Naive thymus-derived CD8-positive, alpha-beta T cell (primary cell): ENCODE measurements around the gene ASAH2B. TPM values are rescaled to one million over a fixed set of nuclear protein-coding genes. Genes with fewer than 3 reads are reported as not detected.
A peak's percentile ranks its signal among the peaks of the same experiment; 100 is the strongest.
"Not testable (repeated sequence)": the region's sequence is repeated elsewhere in the genome, so short reads cannot be mapped to it uniquely, and the experiment has no call there.

Experiments
- ATAC-seq, 2 donors: fragments of 150-1000 bp; cut with Tn5 transposase in 1 of 2; sonication (Bioruptor Pico), chemical (Tn5 transposase) in 1 of 2; 1 replicate in 1 of 2; 2 replicates in 1 of 2; pipeline ENCODE4 v1.10.0; 2021; ENCODE audit warnings: mild to moderate bottlenecking in 2 of 2, moderate library complexity in 2 of 2
- POLR2A ChIA-PET: fragments of 350-600 bp; sonication (Branson Sonifier 250); formaldehyde crosslinking; loops from one replicate; lab custom pipeline; 2021; ENCODE audit warnings: antibody characterized with exemption; lab: Charles Lee
- DNase-seq, 10 donors: peaks; one replicate each; pipeline versions ENCODE4 v3.0.0 to v3.0.0-alpha.2; 2020 to 2022
- H3K27ac Mint-ChIP-seq, 10 donors: one replicate each; pipeline ENCODE4 v1.8.0; 2020 to 2022; ENCODE audit warnings: mild to moderate bottlenecking in 10 of 10, mixed read lengths in 10 of 10, moderate library complexity in 4 of 10, inconsistent platforms in 1 of 10
- H3K27me3 Mint-ChIP-seq, 5 donors: one replicate each; pipeline ENCODE4 v1.8.0; 2021 to 2022; ENCODE audit warnings: mixed read lengths in 5 of 5
- H3K36me3 Mint-ChIP-seq, 3 donors: one replicate each; pipeline ENCODE4 v1.8.0; 2020 to 2022; ENCODE audit warnings: mixed read lengths in 3 of 3, mild to moderate bottlenecking in 2 of 3, inconsistent platforms in 1 of 3
- H3K4me1 Mint-ChIP-seq, 4 donors: one replicate each; pipeline ENCODE4 v1.8.0; 2021 to 2022; ENCODE audit warnings: mixed read lengths in 4 of 4
- H3K4me3 Mint-ChIP-seq, 10 donors: one replicate each; pipeline ENCODE4 v1.8.0; 2020 to 2022; ENCODE audit warnings: mild to moderate bottlenecking in 10 of 10, mixed read lengths in 10 of 10, moderate library complexity in 6 of 10, inconsistent platforms in 1 of 10
- H3K9me3 Mint-ChIP-seq, 9 donors: one replicate each; pipeline ENCODE4 v1.8.0; 2020 to 2022; ENCODE audit warnings: mixed read lengths in 9 of 9, mild to moderate bottlenecking in 3 of 9, inconsistent platforms in 1 of 9, moderate library complexity in 1 of 9
- polyA plus RNA-seq, 3 donors: library from polyadenylated mRNA; unstranded; fragments of 300-500 nt; fragmentation: Illumina TruSeq; gene quantifications; one replicate each; pipeline ENCODE4 v1.2.3, GENCODE V29; 2021
- total RNA-seq, 8 experiments: library from RNA in 2 of 8; stranded (reverse) in 2 of 8; gene quantifications; one replicate each; pipeline ENCODE4 v1.2.3 and lab custom pipeline; 2021 to 2026

The ASAH2B gene
- total and polyA plus RNA-seq, 5 experiments from 2014 or later: 0.74 to 5.3 (median 2.9) TPM

DNA sequence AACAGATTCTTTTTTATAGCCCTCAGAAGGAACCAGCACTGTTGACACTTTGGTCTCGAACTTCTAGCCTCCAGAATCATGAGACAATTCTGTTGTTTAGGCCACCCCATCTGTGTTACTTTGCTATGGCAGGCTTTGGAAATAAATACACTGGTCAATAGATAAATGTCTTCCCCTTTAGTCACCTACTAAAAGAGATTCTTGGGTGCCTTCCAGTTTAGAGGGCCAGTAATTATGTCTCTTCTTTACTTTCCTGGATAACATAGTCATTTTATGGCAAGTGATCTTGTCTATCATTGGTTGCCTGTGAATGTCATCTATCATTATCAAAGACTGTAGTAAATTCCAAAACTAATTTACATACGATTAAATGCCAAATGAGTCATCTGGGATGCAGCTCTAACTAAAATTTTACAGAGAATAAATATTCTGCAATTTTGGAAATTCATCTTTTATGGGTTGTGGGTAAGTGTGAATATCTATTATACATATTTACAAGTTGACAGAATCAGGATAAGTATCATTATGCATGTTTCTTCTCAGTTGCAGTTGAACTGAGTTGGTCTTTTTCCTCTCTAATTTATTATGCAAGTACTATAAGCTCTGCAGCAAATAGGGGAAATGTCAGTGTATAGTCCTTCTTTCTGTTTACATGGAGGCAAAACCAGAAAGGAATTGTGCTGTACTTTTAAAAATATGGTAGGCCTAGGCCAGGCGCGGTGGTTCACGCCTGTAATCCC, 27.2 kb downstream of the ASAH2B start:
- H3K36me3 Mint-ChIP-seq, ATAC-seq, H3K27me3 Mint-ChIP-seq, H3K4me3 Mint-ChIP-seq, POLR2A ChIA-PET, H3K27ac Mint-ChIP-seq, DNase-seq, H3K4me1 Mint-ChIP-seq: not testable (repeated sequence)
- H3K9me3 Mint-ChIP-seq: peaks cover 2 to 26% (median 15%) of the 10 kb centered on the region in 9 donors

- H3K9me3 Mint-ChIP-seq, H3K27me3 Mint-ChIP-seq, DNase-seq, ATAC-seq, H3K4me3 Mint-ChIP-seq, H3K36me3 Mint-ChIP-seq, POLR2A ChIA-PET, H3K27ac Mint-ChIP-seq, H3K4me1 Mint-ChIP-seq: not testable (repeated sequence)
These were observed 32.3 kb downstream of the ASAH2B start for GRCh38 chr10:50772042-50772441.

DNA sequence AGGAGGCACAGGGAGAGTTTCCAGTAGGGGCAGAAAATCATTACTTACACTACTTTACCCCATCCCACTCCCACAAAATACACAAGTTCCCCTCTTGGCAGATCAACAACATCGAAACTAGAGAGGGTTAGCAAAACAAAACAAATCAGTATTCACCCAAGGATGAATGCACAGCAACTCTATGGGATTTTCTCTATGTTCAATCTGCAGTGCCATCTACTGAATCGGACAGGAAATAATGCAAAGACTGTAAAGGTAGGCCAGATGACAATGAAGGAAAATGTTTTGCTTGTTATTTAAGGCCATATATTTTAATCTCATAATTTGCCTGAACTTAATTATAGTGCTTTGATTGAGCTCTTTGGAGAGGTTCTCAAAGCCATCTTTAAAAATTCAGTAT, 35.1 kb downstream of the ASAH2B start:
- POLR2A ChIA-PET, H3K4me3 Mint-ChIP-seq, H3K9me3 Mint-ChIP-seq, H3K27me3 Mint-ChIP-seq, DNase-seq, H3K4me1 Mint-ChIP-seq, H3K27ac Mint-ChIP-seq, ATAC-seq, H3K36me3 Mint-ChIP-seq: not testable (repeated sequence)

- H3K4me3 Mint-ChIP-seq, H3K27me3 Mint-ChIP-seq, DNase-seq, H3K27ac Mint-ChIP-seq, H3K4me1 Mint-ChIP-seq, POLR2A ChIA-PET, H3K9me3 Mint-ChIP-seq, H3K36me3 Mint-ChIP-seq, ATAC-seq: not testable (repeated sequence)
These were observed 40.3 kb downstream of the ASAH2B start for GRCh38 chr10:50780036-50780435.

GRCh38 chr10:50782017-50782416, 42.3 kb downstream of the ASAH2B start:
- POLR2A ChIA-PET, H3K4me3 Mint-ChIP-seq, ATAC-seq, DNase-seq, H3K36me3 Mint-ChIP-seq, H3K4me1 Mint-ChIP-seq, H3K27ac Mint-ChIP-seq: not testable (repeated sequence)
- H3K27me3 Mint-ChIP-seq: peaks cover 1 to 12% (median 5%) of the 10 kb centered on the region in 5 donors
- peaks cover 0 to 25% (median 6%) of the 10 kb centered on the region in 9 donors for H3K9me3 Mint-ChIP-seq

GRCh38 chr10:50787962-50788361, 48.2 kb downstream of the ASAH2B start:
- peak overlapping the region in 2 of 10 donors; percentile 18 for H3K4me3 Mint-ChIP-seq
- DNase-seq: peak in 2 of 10 donors; percentile 1 to 2
- H3K27ac Mint-ChIP-seq, ATAC-seq, POLR2A ChIA-PET: not testable (repeated sequence)
- H3K27me3 Mint-ChIP-seq: peaks cover 1 to 10% (median 7%) of the 10 kb centered on the region in 5 donors
- H3K4me1 Mint-ChIP-seq: peaks cover 0 to 15% (median 3%) of the 10 kb centered on the region in 4 donors
- H3K36me3 Mint-ChIP-seq: peaks cover 0 to 15% (median 7%) of the 10 kb centered on the region in 3 donors
- peaks cover 0 to 32% (median 9%) of the 10 kb centered on the region in 9 donors for H3K9me3 Mint-ChIP-seq

DNA sequence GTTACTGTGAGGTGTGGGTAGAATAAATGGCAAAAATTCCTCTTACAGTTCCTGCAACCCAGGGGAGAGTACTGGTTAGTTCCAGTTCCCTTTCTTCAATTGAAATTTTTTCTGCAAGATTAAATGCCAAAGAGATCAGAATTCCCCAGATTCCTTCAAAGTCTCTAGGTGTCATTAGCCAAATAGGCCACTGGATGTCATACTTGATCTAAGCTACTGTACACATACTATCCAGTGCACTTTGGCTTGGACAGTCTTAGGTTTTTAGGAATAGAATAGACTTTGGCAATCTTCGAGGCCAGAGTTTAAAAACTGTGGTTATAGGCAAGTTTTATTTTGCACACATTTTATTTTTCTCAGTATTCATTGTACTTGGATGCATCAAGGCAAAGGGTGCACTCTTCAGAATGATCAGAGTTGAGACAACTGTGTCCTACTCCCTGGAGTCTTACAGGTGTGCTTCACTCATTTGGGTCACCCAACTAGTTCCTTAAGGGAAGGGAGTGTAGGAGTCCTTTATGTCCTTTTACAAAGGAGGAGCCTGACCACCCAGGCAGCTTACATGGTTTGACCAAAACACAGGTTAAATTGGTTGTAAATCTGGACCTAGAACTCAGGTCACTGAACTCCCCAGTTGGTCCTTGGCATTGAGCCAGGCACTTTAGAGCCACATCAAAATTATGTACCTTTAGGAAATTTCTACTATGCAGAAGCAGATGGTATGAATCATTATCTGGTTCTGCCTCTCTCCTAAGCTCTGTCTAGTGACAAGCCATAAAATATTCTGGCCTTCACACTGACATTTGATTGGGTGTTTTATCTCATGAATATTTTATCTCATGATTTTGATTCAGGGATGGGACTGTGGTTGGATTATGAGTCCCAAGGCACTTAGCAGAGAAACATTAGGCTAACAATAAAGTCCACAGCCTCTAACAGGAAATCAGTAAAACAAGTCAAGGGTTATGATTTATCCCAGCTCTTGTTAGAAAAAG, 49.5 kb downstream of the ASAH2B start:
- Mint-ChIP-seq H3K4me3 (peak overlapping the region in 1 of 10 donors; percentile 18), H3K4me1 (peaks cover 0 to 18% (median 6%) of the 10 kb centered on the region in 4 donors), H3K36me3 (peaks cover 0 to 17% (median 7%) of the 10 kb centered on the region in 3 donors), H3K27ac (no peak overlapping the region), H3K9me3 (peaks cover 0 to 30% (median 9%) of the 10 kb centered on the region in 9 donors), H3K27me3 (peaks cover 2 to 18% (median 7%) of the 10 kb centered on the region in 5 donors)
- DNase-seq: no peak
- no peak for ATAC-seq
- POLR2A ChIA-PET: no interaction called here

DNA sequence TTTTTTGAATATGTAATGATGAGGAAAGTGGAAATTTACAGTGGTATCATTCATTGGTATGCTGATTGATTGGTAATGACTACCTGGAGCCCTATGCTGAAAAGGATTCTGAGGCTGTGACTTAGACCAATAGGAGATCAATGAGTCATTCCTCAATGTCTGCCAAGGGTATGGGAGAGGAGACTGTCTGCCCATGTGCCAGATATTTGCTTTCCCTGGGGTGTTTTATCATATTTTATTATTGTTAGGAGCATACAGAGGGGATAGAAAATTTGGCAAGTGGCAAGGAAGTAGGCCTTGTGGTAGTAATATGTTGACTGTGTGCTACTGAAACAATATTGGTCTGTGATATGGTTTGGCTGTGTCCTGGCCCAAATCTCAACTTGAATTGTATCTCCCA, 54.8 kb downstream of the ASAH2B start:
- no peak for ATAC-seq
- H3K4me1 Mint-ChIP-seq: peaks cover 0 to 6% (median 1%) of the 10 kb centered on the region in 4 donors
- H3K36me3 Mint-ChIP-seq: peaks cover 0 to 5% (median 0%) of the 10 kb centered on the region in 3 donors
- no peak for DNase-seq
- H3K4me3 Mint-ChIP-seq: no peak overlapping the region
- no peak overlapping the region for H3K27ac Mint-ChIP-seq
- H3K9me3 Mint-ChIP-seq: peaks cover 0 to 3% (median 0%) of the 10 kb centered on the region in 9 donors
- POLR2A ChIA-PET: no interaction called here
- peaks cover 5 to 38% (median 14%) of the 10 kb centered on the region in 5 donors for H3K27me3 Mint-ChIP-seq

- H3K4me1 Mint-ChIP-seq: peaks cover 0 to 6% (median 1%) of the 10 kb centered on the region in 4 donors
- H3K27me3 Mint-ChIP-seq: peaks cover 5 to 53% (median 15%) of the 10 kb centered on the region in 5 donors
- H3K9me3 Mint-ChIP-seq: peaks cover 0 to 3% (median 0%) of the 10 kb centered on the region in 9 donors
- POLR2A ChIA-PET: no interaction called here
- peaks cover 0 to 5% (median 0%) of the 10 kb centered on the region in 3 donors for H3K36me3 Mint-ChIP-seq
- ATAC-seq (no peak), DNase-seq (no peak)
- H3K27ac Mint-ChIP-seq: peak overlapping the region in 1 of 10 donors; percentile 1
- H3K4me3 Mint-ChIP-seq: no peak overlapping the region
These were observed 57.0 kb downstream of the ASAH2B start for GRCh38 chr10:50796693-50797092.

DNA sequence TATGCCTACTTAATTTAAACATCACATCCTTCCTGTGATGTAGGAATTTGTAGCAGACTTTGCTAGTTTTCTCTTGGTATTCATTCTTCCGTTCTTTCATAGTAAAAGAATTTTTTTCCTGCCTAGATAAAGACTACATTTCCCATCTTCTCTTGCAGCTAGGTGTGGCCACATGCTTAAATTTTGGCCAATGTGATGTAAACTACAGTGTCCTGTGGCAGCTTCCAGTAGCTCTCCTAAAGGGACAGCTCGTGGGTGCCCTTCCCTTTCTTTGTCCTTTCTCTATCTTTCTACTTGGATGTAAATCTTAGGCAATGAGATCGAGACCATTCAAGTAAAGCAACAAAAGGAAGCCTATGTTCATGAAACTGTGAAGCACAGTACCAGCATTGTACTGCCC, 58.6 kb downstream of the ASAH2B start:
- Mint-ChIP-seq H3K27ac (no peak overlapping the region), H3K4me1 (peaks cover 0 to 6% (median 1%) of the 10 kb centered on the region in 4 donors), H3K9me3 (peaks cover 0 to 2% (median 0%) of the 10 kb centered on the region in 9 donors), H3K27me3 (peaks cover 5 to 53% (median 15%) of the 10 kb centered on the region in 5 donors), H3K4me3 (no peak overlapping the region), H3K36me3 (peaks cover 0 to 5% (median 0%) of the 10 kb centered on the region in 3 donors)
- DNase-seq (no peak), ATAC-seq (no peak)
- POLR2A ChIA-PET: no interaction called here

DNA sequence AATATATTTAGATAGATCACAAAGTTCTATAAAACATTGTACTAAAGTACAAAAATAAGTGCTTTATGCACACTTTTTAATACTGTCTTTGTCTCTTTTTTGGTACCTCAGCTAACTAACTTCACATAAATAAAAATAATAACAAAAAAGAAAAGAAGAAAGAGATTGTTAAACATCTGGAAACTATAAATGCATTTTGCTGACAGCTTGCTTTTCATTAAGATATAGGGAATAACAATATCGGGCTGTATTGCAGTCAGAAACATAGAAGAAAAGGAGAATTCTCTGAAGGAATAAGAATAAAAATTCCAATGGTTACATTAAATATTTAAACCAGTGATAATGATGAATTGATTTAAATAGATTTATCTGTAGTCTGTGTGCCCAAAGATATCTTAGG, 59.9 kb downstream of the ASAH2B start:
- no peaks in the 10 kb centered on the region for H3K36me3 Mint-ChIP-seq
- no peaks in the 10 kb centered on the region for H3K4me1 Mint-ChIP-seq
- H3K27ac Mint-ChIP-seq: no peak overlapping the region
- H3K27me3 Mint-ChIP-seq: peaks cover 5 to 43% (median 14%) of the 10 kb centered on the region in 5 donors
- H3K9me3 Mint-ChIP-seq: peaks cover 0 to 2% (median 0%) of the 10 kb centered on the region in 9 donors
- ATAC-seq (no peak), DNase-seq (no peak)
- POLR2A ChIA-PET: no interaction called here
- H3K4me3 Mint-ChIP-seq: no peak overlapping the region

GRCh38 chr10:50805981-50806622, 66.4 kb downstream of the ASAH2B start:
- DNase-seq (no peak), ATAC-seq (no peak)
- Mint-ChIP-seq H3K9me3 (no peaks in the 10 kb centered on the region), H3K4me1 (no peaks in the 10 kb centered on the region), H3K36me3 (no peaks in the 10 kb centered on the region), H3K27ac (no peak overlapping the region), H3K4me3 (no peak overlapping the region), H3K27me3 (peaks cover 0 to 5% (median 2%) of the 10 kb centered on the region in 5 donors)
- POLR2A ChIA-PET: no interaction called here
